ENCODE measurements around the gene USP47.

DNA sequence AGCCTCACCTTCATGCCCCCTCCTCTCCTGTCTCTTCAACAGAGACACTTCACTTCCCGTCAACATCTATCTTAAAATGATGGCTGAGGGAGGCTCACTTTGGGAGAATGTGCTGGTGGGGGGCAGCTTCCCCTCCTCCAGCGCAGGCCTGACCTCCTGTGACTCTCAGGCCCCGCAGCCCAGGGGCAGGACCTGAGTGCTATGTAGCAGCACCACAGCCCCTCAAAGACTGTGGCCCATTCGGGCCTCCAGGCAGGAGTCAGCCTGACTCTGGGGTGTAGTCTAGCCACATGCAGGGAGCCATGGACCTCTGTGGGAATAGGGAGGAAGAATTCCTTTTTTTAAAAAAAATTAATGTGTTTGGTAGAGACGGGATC lies 123.0 kb downstream of the USP47 start:
- no peak for TF ChIP-seq EZH2phosphoT487 (IDR thresholded peaks at IDR 0.05; ENCODE audit: insufficient read depth, low read depth)
- TF ChIP-seq EZH2 (IDR thresholded peaks at IDR 0.05; ENCODE audit: insufficient read depth, poor library complexity, severe bottlenecking) = no peak

Measured in GM23248 (cell line).